H7 (cell line): ENCODE results near the gene MSI2. TPM values are rescaled to one million over a fixed set of nuclear protein-coding genes. Genes with fewer than 3 reads are reported as not detected.

Experiments
- DNase-seq: peaks from one replicate; pipeline ENCODE4 v3.0.0; 2012
- H3K27me3 ChIP-seq: 2 replicates; pipeline ENCODE4 v1.6.0; 2011; ENCODE audit warnings: mild to moderate bottlenecking, low read length; ENCODE audit not compliant: control insufficient read depth, insufficient read depth
- H3K36me3 ChIP-seq: replicated peaks from 2 replicates; pipeline ENCODE4 v1.5.1; 2011; ENCODE audit warnings: low read length; ENCODE audit not compliant: control insufficient read depth, insufficient read depth
- H3K4me3 ChIP-seq: 2 replicates; pipeline ENCODE4 v1.5.1; 2011; ENCODE audit warnings: low read depth, mild to moderate bottlenecking, control low read depth, low read length, moderate library complexity; ENCODE audit not compliant: insufficient read depth
- total RNA-seq: library from RNA; depleted of rRNA; stranded (reverse); fragments of >200 nt; shearing (Covaris generic); gene quantifications from 2 replicates; pipeline ENCODE4 v1.2.3, GENCODE V29; 2014

The MSI2 gene
- total RNA-seq, 1 experiment from 2014 or later = 31.0 TPM

DNA sequence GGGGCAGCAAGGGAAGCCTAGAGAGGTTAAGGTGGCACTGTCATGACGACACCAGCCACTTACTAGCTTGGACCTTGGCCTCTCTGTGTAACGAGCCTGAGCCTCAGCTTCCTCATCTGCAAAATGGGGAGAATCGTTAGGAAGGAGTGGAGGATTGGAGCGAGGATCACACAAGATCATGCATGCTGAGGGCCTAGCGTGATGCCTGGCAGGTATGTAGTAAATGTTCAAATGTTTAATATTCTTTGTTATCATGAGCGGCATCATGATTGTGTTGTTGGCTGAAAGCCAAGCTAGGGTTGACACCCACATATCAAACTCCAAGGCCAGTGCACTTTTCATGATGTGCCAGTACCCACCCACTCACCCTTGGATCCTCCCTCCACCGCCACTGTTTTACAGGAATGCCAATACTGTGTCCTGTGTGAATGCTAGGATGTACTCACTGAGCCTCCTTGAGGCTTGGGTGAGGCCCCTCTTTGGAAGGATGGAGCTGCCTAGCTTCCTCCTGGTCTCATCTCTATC, 192.5 kb downstream of the MSI2 start:
- no peak for DNase-seq
- H3K36me3 ChIP-seq = no peaks in the 10 kb centered on the region
- no peak overlapping the region for H3K4me3 ChIP-seq
- H3K27me3 ChIP-seq = no peaks in the 10 kb centered on the region; the same call in 1 of the 2 replicates

DNA sequence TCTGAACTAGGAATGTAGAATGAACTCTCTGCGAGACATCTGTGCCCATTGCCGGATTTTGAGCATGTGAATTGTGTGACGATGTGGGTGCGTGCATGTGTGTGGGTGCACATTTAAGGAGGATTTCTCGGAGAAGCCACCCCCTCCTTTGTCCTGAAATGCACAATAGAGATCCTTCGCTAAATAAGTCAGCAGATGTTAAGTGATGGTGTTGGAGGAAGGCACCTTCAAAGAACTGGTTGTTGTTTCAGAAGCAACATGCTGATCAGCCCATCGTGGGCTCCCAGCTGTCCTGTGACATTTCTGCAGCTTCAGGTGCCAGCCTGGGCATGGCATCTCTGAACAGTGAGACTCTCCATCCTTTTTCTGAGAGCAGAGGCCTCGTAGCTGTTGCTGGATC, 194.9 kb downstream of the MSI2 start:
- H3K36me3 ChIP-seq = no peaks in the 10 kb centered on the region
- DNase-seq = no peak
- no peak overlapping the region for H3K4me3 ChIP-seq
- H3K27me3 ChIP-seq = no peaks in the 10 kb centered on the region

DNA sequence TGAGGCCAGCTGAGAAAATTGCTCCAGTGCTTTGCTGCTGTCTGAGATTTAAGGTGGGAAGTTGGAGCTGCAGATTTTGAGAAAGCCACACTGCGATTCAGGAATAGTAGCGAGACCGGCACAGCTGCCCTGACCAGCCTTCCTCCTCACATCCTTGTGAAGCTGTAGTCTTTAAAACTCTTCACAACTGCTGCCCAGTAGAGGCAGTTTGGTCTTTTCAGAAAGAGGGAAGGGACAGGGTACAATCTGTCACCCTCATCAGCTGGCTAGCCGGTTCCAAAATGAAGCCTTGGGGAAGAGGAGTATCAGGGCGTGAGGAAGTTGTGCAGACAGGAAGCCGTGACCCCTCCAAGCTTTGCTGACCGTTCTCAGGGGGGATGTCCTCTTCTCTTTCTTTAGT, 195.3 kb downstream of the MSI2 start:
- H3K36me3 ChIP-seq = no peaks in the 10 kb centered on the region
- no peak for DNase-seq
- H3K4me3 ChIP-seq = no peak overlapping the region
- no peaks in the 10 kb centered on the region for H3K27me3 ChIP-seq

DNA sequence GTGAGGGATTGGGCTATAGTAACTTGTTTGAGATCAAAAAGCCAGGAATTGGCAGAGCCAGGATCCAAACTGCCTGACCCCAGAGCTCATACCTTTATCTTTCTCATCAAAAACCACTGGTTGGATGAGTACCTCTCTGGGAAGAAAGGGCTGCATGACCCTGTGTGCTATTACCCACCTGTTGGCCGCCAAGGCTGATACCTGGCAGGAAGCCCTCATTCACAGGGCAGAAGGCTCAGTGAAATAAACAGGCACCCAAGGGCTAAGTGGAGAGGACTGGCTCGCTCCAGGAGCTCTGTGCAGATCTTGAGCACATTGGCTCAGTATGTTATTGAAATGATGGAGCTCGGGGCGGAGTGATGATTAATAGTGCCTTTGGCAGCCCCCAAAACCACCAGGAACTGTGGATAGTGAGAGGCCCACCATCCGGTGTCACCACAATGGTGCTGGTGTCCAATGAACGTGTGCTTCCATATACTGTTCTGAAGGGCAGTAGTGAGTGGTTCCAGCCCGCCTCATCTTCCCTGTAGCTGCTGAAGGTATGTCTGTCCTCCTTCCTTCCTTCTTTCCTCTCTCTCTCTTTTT, 197.6 kb downstream of the MSI2 start:
- DNase-seq = no peak
- no peak overlapping the region for H3K4me3 ChIP-seq
- H3K36me3 ChIP-seq = no peaks in the 10 kb centered on the region
- H3K27me3 ChIP-seq = no peaks in the 10 kb centered on the region

DNA sequence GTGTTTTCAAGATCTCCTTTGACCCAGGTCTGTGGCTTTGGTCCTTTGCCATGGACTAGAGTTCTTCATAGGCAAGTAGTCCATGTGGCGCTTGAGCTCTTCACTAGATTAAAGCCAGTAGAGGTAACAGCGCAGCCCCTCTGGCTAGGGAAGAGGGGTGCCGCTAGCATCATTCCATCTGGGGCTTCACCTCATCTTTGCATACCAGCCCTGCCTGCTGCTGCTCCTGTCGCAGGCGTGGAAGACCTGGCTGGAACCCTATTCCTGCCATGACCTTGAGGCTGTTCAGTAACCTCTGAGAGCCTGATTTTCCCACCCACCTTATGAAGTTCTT, 198.4 kb downstream of the MSI2 start:
- Histone ChIP-seq H3K27me3 (no peaks in the 10 kb centered on the region), H3K4me3 (no peak overlapping the region), H3K36me3 (no peaks in the 10 kb centered on the region)
- no peak for DNase-seq

DNA sequence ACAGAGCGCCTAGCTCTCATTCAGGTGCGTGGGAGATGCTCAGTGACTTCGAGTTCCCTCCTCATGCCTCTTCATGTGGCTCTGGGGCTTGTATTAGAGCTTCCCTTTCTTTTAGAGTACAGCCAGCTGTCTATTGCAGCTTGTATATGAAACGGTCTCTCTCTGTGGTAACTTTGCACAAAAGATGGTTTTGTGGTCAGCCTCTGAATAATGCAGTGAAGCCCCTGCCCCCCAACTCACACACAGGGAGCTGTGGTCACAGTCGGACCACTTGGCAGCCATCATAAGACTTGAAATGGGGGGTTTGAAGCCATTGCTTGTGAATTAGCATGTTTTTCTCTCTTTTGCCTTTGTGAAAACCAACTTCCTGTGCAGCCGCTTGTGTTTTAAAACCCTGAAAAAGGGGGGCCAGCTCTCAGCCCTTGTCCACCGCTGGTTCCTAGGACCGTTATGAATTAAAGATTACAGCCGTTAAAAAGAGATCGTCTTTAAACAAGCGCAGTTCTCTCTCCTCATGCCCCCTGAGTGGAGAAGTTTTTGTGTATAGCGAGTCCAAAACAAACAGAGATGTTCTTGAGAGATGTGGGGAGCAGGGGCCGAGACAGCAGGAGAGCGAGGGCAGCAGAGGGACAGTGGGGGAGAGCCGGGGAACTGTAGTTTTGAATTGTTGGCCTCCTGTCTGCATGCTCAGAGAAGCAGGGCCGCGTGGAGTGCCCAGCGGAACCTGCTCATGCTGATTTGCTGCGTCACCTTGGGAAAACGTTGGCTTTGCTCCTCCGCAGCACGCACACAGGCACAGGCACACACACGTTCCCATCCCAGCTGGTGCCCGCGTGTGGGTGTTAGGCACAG, 199.0 kb downstream of the MSI2 start:
- no peak for DNase-seq
- no peaks in the 10 kb centered on the region for H3K36me3 ChIP-seq
- H3K4me3 ChIP-seq = no peak overlapping the region
- H3K27me3 ChIP-seq = no peaks in the 10 kb centered on the region

DNA sequence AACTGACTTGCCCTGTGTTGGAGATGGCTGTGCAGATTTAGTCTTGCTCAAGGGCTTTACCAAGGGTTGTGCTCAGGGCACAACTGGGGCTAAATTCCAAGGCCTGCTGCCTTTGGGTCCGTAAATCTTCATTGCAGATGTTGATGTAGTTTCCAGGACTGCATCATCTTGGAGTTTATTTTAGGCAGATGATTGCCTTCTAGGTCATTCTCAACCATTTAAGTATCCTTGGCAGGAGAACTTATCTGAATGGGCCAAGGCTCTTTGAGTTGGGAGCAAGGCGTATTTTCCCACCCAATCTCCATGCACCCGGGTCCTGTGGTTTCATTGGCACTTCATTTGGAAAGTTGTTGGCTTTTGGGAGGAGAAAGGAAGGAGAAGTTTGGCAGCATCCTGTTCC, 200.3 kb downstream of the MSI2 start:
- H3K4me3 ChIP-seq = no peak overlapping the region
- H3K36me3 ChIP-seq = no peaks in the 10 kb centered on the region
- no peak for DNase-seq
- H3K27me3 ChIP-seq = no peaks in the 10 kb centered on the region

DNA sequence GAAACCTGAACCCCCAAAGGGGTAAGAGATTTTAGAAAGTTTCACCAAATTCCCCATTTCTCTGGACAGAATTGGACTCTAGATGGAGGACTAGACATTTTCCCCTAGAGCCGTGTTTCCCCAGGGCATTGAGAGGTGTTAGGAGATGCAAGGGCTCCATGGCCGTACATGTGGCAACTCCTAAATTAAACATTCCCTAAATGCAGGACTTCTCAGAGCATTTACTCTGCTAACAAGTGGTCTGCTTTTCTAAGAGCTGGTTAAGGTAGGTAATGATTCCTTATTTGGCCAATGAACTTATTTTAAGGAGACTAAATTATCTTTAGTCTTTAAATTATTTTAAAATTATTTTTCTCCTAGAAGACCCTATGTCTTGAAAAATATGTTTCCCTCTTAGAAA, 200.9 kb downstream of the MSI2 start:
- no peaks in the 10 kb centered on the region for H3K27me3 ChIP-seq
- H3K4me3 ChIP-seq = no peak overlapping the region
- no peak for DNase-seq
- no peaks in the 10 kb centered on the region for H3K36me3 ChIP-seq

DNA sequence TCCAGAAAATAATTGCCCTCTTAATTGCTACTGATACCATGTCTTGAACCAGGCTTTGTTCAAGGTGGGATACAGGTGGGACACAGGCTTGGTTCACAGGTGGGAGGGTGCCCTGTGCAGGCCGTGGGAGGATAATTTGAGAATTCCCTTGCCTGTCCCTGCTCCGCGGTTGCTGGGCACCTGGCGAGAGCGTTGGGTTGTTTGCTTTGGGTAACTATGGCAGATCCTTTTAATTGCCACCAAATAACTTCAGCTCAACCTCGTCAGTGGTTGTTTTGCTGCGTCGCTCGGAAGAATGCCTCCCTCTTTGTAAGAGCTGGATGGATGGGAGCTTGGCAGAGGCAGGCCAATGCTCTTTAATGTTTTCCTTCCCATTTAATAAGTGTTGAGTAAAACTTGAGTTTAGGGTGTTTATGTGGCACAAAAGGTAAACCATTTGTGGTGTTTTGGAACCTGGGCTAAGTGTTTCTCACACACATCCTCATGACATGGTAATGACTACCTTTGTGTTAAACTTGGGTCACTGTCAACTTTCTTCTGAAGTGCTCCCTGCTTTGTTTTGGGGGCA, 202.5 kb downstream of the MSI2 start:
- no peak for DNase-seq
- Histone ChIP-seq H3K36me3 (no peaks in the 10 kb centered on the region), H3K27me3 (no peaks in the 10 kb centered on the region), H3K4me3 (no peak overlapping the region)

DNA sequence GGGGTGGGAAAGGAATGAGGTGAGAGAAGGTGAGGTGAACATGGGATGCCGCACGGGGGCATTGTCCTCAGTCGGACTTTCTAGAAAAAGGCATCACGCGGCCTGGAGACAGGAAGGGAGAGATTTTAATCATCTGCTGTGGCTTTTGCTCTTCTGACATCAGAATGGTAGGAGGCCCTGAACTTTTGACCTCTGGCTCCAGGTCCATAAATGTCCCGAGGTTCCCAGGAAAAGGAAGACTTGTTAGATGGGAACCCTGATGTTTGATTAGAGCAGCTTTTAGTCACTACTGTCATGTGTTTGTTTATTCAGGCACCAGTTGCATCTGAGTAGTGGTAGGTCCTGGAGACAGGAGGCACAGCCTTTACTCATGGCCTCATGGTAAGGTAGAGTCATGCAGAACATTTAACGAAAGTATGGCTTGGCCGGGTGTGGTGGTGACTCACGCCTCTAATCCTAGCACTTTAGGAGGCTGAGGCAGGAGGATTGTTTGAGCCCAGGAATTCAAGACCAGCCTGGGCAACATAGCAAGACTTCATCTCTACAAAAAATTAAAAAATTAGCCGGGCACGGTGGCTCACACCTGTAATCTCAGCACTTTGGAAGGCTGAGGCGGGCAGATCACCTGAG, 203.1 kb downstream of the MSI2 start:
- DNase-seq = no peak
- Histone ChIP-seq H3K27me3 (no peaks in the 10 kb centered on the region), H3K4me3 (no peak overlapping the region), H3K36me3 (no peaks in the 10 kb centered on the region)

DNA sequence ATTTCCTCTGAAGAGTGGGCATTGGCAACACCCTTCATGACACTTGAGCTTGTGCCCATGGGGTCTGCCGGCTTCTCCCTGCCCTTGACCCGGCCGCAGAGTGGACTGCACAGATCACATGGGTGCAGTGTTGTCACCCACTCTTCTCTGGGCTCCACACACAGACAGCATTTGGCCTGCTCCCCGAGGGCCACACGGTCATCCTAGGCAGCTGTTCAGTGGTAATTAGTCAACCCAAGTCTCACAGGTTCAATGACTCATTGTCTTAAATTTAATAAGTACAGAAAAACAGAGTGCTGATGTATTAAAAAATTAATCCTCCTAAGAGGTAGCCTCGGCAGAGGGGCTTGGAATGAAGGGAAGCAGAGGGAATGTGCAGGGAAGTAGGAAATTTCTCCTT, 204.8 kb downstream of the MSI2 start:
- Histone ChIP-seq H3K36me3 (no peaks in the 10 kb centered on the region), H3K4me3 (no peak overlapping the region), H3K27me3 (no peaks in the 10 kb centered on the region)
- DNase-seq = no peak

DNA sequence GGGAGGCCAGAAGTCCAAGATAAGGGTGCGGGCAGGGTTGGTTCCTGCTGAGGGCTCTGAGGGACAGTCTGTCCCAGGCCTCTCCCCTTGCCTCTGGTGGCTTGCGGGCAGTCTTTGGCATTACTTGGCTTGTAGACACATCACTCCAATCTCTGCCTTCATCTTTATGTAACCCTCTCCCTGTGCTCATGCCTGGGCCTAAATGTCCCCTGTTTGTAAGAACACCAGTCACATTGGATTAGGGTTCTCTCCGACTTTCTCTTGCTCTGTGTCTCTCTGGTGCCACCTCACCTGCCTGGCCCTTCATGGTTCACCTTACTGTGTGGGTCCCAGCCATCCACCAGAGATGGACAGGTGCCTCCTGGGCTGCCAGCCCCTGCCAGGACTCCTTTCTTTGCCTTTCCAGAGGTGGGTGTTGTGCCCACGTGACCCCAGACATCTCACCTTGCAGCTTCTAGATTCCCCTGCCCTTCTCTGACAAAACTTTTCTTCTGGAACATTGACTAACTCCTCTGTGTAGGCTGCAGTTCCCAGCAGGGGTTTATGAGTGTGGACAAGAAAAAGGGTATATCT, 205.8 kb downstream of the MSI2 start:
- H3K27me3 ChIP-seq = no peaks in the 10 kb centered on the region
- H3K4me3 ChIP-seq = no peak overlapping the region
- H3K36me3 ChIP-seq = no peaks in the 10 kb centered on the region
- DNase-seq = no peak

DNA sequence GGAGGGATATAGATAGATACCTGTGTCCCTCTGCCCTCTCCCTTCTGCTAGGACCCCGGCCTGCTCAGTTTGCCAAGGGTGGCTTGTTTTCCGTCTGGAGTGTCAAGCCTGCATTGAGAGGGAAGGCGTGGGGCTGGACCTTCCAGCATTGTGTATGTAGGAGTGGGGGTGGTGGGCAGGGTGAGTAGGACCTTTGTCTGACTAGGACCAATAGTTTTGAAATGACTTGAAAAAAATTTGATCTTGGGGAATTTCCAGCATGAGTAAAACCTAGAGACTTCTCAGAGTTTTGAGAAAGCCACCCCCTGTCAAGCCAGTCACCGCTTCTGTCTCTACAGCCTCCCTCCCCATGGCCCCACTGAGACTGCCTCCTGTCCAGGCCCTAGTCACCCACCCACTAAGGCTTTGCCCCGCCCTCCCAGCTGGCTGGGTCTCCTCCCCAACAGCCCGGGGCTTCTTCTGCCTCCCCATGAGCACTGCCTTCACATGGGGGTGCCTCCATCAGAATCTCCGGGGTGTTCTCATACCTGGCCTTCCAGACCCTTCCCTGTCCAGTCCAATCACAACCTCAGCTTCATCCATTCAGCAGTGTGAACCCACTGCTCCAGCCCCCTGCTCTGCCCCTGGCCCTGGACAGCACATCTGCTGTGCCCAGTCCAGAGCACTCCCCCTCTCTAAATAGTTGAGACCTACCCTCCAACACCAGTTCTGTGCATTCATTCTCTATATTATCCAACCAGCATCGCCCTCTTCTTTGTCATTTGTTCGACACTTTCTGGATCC, 207.0 kb downstream of the MSI2 start:
- H3K4me3 ChIP-seq = no peak overlapping the region
- H3K36me3 ChIP-seq = no peaks in the 10 kb centered on the region
- H3K27me3 ChIP-seq = no peaks in the 10 kb centered on the region
- DNase-seq = no peak
